SKM-1 (cell line): ENCODE results near the gene SERPINA9.
"Not testable (repeated sequence)": the region's sequence is repeated elsewhere in the genome, so short reads cannot be mapped to it uniquely, and the experiment has no call there.

Source experiments
- DNase-seq: peaks from one replicate; lab custom pipeline; 2025; ENCODE audit not compliant: unreplicated experiment; lab: John Stamatoyannopoulos, UW

SERPINA9 gene, protein sequence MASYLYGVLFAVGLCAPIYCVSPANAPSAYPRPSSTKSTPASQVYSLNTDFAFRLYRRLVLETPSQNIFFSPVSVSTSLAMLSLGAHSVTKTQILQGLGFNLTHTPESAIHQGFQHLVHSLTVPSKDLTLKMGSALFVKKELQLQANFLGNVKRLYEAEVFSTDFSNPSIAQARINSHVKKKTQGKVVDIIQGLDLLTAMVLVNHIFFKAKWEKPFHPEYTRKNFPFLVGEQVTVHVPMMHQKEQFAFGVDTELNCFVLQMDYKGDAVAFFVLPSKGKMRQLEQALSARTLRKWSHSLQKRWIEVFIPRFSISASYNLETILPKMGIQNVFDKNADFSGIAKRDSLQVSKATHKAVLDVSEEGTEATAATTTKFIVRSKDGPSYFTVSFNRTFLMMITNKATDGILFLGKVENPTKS

DNA sequence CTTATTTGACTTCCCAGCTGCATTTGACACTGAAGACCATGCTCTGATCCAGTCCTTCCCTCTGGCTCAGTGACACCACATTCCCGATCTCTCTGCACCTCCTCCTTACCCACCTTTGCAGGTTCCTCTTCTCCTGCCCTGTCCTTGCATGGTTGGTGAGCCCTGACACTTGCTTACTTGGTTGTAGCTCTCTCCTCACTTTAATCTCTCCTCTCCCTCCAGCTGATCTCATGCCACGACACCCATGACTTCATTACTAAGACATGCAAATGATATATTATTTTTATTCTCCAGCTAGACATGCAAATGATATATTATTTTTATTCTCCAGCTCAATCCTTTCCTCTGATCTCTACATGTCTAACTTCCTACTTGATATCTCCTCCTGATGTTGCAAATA is at the start of gene SERPINA9:
SERPINA9 (minus strand) TSS at position 175 of the 400 bp plus-strand sequence. CDS start 6,357 bp downstream, outside the sequence.
- no peak for DNase-seq

DNA sequence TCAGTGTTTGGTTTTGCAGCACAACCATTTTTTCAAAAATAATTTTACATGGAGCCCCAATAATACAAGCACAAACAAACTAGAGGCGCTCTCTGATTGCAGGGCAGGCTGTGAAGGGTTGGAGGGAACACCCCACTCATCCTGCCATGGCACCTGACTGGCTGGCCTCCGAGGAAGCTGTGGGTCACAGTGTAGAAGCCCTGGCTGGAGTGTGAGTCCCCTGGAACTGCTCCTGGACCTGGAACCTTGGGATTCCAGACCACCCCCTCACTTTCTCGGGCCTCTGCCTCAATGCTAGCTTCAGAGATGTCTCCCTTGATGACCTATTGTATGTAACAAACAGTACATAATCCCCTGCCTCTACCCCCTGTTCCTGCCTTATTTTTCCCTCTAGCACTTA is 48.1 kb upstream of the SERPINA9 start:
- DNase-seq: no peak

DNA sequence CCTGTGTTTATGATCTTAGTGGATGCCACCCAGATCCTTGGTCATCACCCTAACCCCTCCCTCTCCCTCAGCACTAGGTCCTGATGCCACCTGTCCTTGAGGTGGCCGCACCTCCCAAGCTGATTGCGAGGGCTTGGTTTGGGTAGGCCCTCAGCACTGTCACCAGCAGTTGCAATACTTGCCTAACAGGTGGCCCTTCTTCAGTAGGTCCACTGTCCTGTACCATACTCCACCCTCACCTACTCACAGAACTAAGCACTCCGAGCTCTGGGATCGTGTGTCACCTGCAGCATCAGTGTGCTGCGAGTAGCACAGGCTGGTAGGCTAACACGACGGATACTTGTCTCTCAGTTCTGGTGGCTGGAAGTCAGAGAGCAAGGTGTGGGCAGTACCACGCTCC is 47.3 kb upstream of the SERPINA9 start:
- DNase-seq: no peak

DNA sequence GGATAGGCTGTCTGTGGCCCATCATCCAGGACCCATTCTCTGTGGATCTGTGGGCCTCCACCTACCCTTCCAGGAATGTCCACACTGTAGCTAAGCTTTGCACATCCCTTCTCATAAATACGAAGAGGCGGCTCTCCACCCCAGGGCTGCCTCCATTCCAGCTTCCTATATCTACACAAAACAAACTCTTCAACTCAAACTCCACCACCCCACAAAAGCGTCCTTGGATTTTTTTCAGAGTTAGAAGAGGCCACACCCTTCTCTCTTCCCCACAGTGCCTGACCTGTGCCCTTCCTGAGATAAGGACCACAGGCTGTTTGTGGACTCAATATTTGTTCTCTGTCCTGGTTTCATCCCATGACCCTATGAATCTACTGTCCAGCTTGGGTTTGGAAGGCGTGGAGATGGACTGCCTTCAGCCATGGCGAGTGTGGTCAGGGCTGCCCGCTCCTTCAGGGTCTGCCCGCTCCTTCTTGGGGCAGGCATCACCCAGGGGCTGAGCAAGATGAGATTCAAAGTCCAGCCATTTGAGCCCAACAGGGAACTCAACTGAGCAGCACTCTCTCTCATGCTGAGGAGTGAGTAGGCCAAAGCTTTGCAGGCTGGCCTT is 46.2 kb upstream of the SERPINA9 start:
- no peak for DNase-seq

DNA sequence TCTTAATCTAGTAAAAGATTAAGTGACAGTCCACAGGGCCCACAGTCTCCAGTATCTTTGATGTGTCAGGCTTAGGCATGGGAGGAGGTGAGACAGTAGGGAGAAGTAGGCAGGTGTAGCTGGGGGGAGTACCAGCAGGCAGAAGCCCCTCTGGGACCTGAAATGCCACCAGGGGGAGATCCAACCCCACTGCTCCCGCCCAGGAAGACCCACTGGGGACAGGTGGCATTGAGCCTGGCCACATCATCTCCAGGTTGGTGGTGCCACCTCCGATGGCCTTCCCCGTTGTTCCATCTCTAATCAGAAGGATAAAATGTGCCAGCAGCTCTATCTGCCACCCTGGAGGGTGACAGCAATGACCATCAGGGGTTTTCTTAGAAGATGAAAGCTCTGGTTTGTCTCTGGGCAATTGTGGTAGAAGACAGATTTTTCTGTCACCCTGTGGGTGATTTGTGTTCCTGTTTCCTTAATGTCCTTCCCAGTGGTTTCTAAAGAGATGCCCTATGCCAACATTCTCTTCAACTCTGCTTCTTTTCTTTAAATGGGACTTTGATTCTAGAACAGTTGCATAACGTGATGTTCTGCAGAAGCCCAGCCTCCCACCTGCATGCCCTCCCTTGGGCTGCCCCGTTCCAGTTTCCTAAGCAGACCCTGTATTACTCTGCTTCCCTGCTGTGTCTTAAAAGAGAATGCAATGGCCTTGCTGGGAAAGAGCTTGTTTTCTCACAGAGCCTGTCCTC is 45.5 kb upstream of the SERPINA9 start:
- no peak for DNase-seq

DNA sequence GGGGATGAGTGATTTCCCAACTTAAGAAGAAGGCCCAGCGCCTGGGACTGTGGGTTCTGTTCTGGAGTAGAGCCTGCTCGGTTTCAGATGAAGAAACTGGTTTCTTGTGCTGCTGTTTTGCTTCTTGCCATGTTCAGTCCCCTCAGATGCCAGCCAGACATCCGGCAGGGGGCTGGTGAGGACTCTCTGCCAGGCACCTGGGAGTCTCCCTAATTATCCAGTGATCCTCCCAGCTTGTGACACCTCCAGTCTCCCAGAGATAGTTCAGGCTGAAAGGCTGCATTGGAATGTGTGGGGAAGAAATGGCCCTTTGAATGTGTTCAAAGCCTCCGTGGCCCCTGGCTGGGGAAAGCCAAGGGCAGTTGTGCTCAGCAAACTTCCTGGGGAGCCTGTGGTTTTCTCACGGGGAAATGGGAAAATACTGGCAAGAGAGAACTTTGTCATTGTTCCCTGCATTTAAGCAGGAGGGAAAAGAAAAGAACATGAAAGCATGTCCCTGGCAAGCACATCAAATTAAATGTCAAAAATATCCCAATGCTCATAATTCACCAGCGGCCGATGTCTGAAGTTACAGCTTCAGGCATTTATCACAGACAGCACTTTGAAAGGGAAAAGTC is 41.8 kb upstream of the SERPINA9 start:
- no peak for DNase-seq

DNA sequence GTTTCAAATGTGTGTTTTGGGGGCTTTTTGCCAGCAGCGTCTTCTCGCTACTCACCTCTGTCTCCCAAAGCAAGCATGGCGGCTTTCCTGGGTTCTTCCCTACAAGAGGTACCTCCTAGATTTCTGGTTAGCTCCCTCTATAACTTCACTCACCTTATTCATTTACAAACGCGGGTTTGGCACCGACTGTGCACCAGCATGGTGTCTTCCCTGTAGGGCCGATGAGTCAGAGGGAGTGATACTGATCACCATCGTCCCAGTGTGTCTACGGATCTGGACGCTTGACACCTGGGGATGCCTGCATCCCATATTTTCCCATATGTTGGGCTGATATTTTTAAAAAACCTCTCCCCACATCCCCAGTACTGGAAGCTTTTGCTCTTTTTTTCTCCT is 41.2 kb upstream of the SERPINA9 start:
- no peak for DNase-seq

DNA sequence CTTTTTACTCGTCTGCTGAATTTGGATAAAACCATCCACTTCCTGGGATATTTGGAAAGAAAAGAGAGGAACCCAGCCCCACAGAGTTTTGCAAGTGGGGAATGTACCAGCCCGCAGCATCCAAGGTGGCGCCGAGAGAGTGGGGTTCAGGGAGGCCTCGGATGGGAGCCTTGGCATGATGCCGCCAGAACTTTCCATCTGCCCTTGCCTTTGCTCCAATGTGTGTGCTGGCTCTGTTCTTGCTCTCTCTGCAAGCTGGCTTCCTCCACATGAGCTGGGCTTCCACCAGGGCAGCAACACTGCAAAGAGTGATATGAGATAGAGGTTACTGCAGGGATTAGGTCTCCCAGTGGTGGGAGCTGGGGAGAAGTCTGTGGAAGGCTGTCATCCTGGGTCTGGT is 39.9 kb upstream of the SERPINA9 start:
- no peak for DNase-seq

DNA sequence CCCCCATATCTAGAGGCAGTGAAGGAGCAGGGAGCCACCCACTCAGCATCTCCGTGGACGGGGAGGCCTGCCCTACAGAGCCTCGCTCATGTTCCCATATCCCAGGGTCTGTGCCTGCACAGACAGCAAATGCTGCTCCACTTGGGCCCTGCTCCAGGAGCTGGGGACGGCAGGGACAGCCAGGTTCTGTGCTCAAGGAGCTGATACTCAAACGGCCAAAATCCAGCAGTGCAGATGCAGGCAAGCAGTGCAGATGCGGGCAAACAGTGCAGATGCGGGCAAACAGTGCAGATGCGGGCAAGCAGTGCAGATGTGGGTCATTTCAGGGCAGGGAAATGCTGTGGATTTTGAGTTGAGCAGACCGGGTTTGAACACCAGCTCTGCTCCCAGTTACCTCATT is 39.4 kb upstream of the SERPINA9 start:
- no peak for DNase-seq

DNA sequence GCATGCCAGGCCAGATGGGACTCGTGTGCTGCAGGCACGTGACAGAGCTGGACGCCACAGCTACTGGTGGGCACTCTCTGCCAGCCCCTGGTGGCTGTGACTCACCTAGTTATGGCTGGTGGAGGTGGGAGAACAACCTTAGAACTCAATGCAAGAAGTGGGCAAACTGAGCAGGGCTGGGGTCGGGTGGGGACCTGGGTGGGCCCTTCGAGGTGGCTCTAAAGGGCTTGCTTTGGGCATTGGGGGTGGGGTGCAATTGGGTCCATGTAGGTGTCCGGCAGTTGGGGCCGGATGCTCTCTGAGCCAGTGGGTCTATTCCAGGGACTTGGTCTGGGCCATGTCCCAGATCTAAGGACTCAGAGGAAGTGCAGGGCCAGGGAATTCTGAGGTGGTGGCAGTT is 38.4 kb upstream of the SERPINA9 start:
- DNase-seq: no peak

DNA sequence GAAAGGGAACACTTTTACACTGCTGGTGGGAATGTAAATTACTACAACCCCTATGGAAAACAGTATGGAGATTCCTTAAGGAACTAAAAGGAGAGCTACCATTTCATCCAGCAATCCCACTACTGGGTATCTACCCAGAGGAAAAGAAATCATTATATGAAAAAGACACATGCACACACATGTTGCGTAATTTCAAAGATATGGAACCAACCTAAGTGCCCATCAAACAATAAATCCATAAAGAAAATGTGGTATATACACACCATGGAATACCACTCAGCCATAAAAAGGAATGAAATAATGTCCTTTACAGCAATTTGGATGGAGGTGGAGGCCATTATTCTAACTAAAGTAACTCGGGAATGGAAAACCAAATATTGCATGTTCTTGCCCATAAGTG is 34.5 kb upstream of the SERPINA9 start:
- not testable (repeated sequence) for DNase-seq

DNA sequence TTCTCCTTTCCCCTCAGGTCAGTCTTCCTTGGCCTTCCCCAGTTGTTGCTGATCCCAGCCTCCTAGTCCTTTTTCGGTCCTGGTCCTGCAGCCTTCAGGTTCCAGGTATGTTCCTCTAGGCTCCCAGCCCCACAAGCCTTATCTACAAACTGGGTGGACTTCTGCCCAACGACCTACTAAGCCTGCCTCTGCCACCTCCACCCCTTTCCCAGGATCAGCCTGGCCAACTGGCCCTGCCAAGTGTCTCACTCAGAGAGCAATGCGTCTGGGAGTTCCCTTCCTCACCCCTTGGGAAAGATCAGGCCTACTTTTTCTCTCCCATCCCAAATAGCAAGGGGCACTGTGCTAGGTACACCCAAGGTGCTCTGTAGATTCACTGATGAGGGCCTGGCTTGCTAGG is 33.4 kb upstream of the SERPINA9 start, which contains the start of gene SERPINA12:
SERPINA12 (minus strand) TSS at position 114 of the 400 bp plus-strand sequence. CDS start 11,072 bp downstream, outside the sequence.
- no peak for DNase-seq

DNA sequence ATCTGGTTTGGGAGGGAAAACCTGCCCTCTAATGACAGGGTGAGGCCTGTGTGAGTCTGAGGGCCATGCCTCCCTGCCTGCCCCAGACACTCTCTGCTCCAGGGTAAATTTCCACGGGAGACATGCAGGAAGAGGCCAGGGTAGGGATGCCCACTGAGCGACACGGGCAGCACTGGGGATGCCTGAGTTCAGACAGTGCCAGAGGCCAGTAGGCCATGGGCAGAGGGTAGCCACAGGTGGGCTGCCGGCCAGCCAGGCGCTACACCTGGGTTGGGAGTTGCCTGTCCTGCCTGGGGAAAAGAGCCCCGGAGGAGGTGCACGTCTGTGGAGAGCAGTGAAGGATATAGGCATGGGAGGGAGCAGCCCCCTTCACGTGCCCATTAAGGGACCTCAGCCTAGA is 29.6 kb upstream of the SERPINA9 start:
- DNase-seq: no peak

DNA sequence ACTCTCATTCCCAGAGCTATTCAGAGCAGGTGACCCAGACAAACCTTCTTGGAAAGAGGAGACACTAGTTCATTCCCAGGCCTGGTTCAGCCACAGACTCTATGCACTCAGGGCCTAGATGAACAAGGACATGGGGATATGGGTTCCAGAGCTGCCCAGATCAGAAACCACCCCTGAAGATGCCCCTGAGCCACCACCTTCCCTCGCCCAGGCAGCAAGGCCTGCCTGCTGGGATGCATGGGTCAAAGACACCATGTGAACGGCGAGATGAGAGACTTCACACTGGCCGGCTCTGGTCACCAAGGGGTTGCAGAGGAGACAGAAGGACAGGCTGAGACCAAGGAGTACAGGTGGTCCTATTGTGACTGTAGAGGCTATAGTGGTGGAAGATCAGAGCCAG is 29.2 kb upstream of the SERPINA9 start:
- no peak for DNase-seq

DNA sequence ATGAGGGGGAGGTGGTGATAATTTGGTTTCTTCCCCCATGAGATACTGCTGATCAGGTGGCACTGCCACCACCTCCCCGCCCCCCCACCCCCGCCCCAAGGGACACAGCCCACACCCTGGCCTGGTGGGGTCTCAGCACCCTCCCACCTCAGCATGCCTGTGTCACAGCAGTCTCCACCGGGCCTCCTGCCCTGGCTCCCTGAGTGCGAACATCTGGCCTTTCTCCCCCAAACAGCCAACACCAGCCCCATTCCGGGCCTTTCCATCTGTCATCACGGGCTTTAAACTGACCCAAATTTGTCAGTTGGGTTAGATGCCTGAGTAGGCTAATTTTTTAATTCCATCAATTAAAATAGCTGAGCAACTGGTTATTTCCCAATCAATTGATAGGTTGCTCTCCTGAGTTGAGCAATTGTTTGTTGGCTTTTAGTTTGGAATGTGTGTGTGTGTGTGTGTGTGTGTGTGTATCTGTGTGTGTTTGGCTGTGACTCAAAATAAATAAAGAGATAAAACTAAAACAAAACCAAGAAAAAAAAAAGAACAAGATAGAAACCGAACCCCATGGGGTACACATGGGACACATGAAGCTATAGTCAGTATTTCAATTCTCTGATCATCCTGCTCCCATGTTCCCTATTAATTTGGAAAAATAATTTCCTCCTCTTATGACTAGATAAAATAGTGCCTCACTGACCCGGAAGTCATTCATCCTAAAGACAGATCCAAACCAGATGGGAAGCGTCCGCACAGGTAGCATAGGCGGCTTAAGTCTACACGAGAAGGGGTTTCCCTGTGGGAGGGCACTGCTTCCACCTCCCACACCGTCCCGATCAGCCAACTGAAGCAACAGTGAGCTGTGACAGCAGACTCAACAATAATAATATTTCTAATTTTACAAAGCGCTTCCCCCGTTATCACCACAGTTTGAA is 25.9 kb upstream of the SERPINA9 start:
- no peak for DNase-seq

DNA sequence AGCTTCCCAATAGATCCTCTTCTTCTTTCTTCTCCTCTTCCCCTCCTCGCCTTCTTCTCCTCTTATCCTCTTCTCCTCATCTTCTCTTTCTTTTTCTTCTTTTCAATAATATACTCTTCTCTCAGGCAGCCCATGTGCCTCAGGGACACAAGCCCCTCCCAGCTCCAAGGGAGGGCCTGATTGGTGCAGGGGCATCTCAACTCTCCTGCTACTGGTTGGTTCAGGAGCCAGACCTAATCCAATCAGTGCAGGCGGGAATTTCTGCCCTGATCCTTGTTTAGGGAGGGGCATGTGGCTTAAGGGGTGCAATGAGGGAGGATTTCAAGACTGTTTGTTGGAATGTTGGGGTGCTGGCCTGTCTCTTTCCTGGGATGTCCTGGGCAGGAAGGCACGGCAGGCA is 24.3 kb upstream of the SERPINA9 start:
- no peak for DNase-seq

DNA sequence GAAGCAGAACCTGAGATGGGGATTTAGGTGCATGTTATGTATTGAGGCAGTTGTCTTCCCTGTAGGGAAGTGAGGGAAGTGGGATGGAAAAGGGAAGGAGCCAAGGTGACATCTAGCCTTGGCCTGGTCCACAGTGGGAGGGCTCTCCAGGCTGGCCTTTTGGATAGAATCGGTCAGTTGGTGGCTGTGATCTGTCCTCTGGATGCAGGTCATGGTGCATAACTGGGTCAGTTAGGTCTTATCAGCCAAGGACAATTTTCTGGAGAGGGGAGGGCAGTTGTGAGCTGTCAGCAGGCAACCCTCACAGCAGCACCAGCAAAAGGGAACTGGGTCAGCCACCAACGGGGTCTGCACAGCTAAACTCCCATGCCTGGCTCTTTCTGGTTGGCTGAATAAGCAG is 23.7 kb upstream of the SERPINA9 start:
- no peak for DNase-seq

DNA sequence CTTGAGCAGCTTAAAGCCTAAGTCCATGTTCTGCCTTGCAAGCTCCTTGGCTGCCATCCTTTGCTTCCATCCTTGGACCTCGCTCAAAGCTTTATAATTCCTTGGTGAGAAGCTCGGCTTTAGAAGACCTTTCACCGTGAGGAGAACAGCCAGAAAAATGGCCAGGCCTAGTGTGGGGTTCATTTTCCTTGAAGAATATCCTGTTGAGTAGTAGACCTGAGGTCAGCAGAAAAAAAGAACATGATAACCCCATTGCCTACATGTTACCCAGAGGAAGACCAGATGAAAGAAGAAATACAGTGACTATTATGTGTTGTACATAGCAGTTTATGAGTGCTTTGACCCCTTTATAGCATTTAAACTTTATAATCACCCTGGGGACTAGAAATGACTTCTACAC is 22.2 kb upstream of the SERPINA9 start:
- no peak for DNase-seq

DNA sequence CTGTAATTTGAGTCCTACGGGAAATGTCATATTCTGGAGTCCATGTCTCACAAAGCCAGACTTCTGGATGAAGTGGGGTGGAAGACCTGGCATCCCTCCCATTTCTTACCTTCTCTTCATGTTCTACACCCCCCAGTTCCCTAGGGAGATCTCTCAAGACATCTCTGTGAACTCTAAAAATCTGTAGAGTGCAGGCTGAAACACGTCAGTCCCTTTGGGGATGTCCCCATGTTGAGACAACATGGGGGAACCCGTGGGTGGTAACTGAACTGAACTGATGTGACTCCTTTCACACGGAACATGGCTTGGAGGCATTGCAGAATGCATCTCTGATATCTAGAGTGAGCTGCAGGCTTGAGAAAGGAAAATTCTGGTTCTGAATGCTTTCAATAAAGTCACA is 18.1 kb upstream of the SERPINA9 start:
- DNase-seq: no peak

DNA sequence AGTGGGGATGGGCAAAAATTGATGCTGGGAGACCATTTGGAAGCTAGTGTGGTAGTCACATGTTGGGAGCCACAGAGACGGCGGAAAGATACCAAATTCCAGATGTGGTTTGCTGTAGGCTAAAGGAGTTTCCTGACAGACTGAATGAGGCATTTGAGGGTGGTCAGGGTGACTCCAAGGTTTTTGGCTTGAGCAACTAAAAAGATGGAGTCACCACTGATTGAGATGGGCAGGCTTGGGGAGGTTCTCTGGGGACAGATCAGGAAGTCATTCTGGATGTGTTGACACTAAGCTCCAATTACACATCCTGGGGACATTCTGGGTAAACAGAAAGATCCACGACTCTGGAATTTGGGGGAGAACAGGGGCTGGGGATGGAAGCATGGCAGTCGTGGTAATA is 15.5 kb upstream of the SERPINA9 start:
- DNase-seq: no peak
